MM.1S (cell line): ENCODE results near the gene RGS12.

Source experiments
- EZH2 ChIP-seq: fragments of 300-600 bp; sonication (generic); optimal IDR thresholded peaks from 2 replicates; pipeline ENCODE3; 2017; ENCODE audit warnings: low read depth, mild to moderate bottlenecking, antibody characterized with exemption, low read length, mixed read lengths
- EZH2phosphoT487 ChIP-seq: fragments of 300-600 bp; sonication (generic); IDR thresholded peaks from 2 replicates; pipeline ENCODE4 v1.6.1; 2018; ENCODE audit warnings: antibody characterized with exemption, low read length
- TF ChIP-seq, protein P1 (sequence below): fragments of 300-600 bp; sonication (generic); IDR thresholded peaks from 2 replicates; pipeline ENCODE4 v1.5.1; 2016; ENCODE audit warnings: antibody characterized with exemption, low read length, mixed read lengths

DNA sequence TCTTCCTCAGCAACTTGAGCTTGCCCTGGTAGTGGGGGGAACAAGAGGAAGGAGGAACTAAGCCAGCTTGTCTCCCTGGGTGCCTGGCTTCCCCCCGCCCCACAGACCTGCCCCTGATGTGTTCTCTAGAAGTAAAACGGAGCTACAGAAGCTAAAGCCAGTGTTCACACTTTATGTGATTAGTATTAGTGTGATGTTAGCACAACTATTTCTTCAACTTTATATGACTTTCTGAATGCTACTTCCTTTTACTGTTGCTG lies 10.7 kb downstream of the RGS12 start:
- TF ChIP-seq, protein P1, sequence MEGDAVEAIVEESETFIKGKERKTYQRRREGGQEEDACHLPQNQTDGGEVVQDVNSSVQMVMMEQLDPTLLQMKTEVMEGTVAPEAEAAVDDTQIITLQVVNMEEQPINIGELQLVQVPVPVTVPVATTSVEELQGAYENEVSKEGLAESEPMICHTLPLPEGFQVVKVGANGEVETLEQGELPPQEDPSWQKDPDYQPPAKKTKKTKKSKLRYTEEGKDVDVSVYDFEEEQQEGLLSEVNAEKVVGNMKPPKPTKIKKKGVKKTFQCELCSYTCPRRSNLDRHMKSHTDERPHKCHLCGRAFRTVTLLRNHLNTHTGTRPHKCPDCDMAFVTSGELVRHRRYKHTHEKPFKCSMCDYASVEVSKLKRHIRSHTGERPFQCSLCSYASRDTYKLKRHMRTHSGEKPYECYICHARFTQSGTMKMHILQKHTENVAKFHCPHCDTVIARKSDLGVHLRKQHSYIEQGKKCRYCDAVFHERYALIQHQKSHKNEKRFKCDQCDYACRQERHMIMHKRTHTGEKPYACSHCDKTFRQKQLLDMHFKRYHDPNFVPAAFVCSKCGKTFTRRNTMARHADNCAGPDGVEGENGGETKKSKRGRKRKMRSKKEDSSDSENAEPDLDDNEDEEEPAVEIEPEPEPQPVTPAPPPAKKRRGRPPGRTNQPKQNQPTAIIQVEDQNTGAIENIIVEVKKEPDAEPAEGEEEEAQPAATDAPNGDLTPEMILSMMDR = no peak
- TF ChIP-seq EZH2 (no peak), EZH2phosphoT487 (no peak)
